ENCODE measurements around the gene CTNNA1.
"Not testable (repeated sequence)": the region's sequence is repeated elsewhere in the genome, so short reads cannot be mapped to it uniquely, and the experiment has no call there.

The CTNNA1 gene

DNA sequence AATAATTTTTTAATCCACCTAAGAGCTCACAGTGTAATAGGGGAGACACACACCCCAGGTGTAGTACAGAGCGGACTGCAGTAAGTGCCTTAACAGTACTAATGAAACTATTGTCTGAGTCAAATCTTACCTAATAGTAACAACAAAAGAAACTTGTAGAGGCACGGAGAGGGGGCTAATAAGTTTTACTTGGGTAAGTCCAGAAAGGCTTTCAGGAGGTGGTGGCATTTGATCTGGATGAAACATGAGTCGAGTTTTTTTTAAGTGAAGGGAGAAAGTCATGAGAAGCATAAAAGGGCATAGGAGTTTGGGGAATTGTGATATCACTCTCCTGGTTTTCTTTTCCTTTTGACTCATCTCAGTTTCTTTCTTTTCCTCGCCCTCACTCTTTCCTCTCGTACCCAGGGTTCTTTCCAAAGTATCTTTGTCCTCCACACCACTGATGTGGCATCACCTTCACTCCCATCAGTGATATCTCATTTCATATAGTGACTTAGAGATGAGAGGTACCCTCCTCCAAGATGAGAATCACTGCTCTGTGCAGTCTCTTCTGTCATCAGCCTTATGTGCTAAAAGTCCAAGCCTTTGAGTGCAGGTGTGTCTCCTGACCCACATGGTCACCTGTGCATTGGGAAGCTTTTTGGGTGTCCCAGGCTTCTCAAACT lies 2.0 kb downstream of the CTNNA1 start:
- peaks cover 18% of the 10 kb centered on the region for H4K20me1 ChIP-seq (ENCODE audit: insufficient read depth, low read length, poor library complexity, severe bottlenecking)
- H3K79me2 ChIP-seq (ENCODE audit: insufficient read depth, low read length): peaks cover 28% of the 10 kb centered on the region
- H3K4me2 ChIP-seq (ENCODE audit: low read depth, low read length, poor library complexity, severe bottlenecking): peak overlapping the region; percentile 89

DNA sequence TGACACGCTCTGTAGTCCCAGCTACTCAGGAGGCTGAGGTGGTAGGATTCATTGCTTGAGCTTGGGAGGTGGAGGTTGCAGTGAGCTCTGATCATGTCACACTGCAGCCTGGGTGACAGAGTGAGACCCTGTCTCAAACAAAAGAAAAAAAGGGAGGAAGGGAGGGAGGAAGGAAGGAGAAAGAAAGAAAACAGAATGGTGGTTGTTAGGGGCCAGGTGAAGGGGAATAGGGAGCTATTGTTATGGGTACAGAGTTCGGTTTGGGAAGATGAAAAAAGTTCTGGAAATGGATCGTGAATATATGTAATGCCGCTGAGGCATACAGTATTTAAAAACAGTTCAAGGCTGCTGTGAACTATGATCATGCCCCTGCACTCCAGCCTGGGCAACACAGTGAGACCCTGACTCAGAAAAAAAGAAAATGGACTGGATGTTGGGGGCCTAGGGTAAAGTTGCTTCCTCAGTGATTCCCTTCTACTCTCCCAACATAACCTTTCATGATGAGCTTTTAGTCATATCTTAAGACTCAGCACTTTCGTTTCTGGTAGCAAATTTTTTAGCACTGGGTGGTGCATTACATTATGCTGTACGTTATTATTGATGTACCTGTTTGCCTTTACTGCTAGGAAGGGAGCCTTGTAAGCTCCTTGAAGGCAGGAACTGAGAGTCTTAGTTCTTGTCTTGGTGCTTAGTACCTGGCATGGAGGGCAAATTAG lies 4.0 kb downstream of the CTNNA1 start:
- Histone ChIP-seq H3K4me3 (ENCODE audit: low read length, poor library complexity, severe bottlenecking) (no peak overlapping the region), H3K9me3 (ENCODE audit: insufficient read depth, low read depth, low read length) (no peaks in the 10 kb centered on the region), H4K20me1 (ENCODE audit: insufficient read depth, low read length, poor library complexity, severe bottlenecking) (peaks cover 34% of the 10 kb centered on the region), H3K79me2 (ENCODE audit: insufficient read depth, low read length) (peaks cover 28% of the 10 kb centered on the region), H3F3A (ENCODE audit: low read depth) (no peaks in the 10 kb centered on the region), H3K4me2 (ENCODE audit: low read depth, low read length, poor library complexity, severe bottlenecking) (peak overlapping the region; percentile 21), H3K36me3 (ENCODE audit: insufficient read depth, low read length) (no peaks in the 10 kb centered on the region), H2AFZ (ENCODE audit: low read length) (no peak overlapping the region), H3K9me2 (replicated peaks; ENCODE audit: low read depth, low read length) (no peaks in the 10 kb centered on the region), H3K27me3 (ENCODE audit: insufficient read depth, low read length, poor library complexity, severe bottlenecking) (peaks cover 16% of the 10 kb centered on the region), H3K4me1 (ENCODE audit: insufficient read depth, low read length, poor library complexity, severe bottlenecking) (peaks cover 43% of the 10 kb centered on the region), H3K9ac (ENCODE audit: low read depth, low read length, poor library complexity, severe bottlenecking) (no peak overlapping the region)
- TF ChIP-seq EZH2phosphoT487 (IDR thresholded peaks at IDR 0.05; ENCODE audit: borderline replicate concordance): no peak
- TF ChIP-seq, protein P1, sequence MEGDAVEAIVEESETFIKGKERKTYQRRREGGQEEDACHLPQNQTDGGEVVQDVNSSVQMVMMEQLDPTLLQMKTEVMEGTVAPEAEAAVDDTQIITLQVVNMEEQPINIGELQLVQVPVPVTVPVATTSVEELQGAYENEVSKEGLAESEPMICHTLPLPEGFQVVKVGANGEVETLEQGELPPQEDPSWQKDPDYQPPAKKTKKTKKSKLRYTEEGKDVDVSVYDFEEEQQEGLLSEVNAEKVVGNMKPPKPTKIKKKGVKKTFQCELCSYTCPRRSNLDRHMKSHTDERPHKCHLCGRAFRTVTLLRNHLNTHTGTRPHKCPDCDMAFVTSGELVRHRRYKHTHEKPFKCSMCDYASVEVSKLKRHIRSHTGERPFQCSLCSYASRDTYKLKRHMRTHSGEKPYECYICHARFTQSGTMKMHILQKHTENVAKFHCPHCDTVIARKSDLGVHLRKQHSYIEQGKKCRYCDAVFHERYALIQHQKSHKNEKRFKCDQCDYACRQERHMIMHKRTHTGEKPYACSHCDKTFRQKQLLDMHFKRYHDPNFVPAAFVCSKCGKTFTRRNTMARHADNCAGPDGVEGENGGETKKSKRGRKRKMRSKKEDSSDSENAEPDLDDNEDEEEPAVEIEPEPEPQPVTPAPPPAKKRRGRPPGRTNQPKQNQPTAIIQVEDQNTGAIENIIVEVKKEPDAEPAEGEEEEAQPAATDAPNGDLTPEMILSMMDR (conservative IDR thresholded peaks at IDR 0.05; ENCODE audit: low read length): no peak

More for the DNA sequence above, 2.0 kb downstream of the CTNNA1 start:
- Histone ChIP-seq H3K4me1 (ENCODE audit: insufficient read depth, low read length, poor library complexity, severe bottlenecking) (peaks cover 25% of the 10 kb centered on the region), H3K9ac (ENCODE audit: low read depth, low read length, poor library complexity, severe bottlenecking) (no peak overlapping the region), H3K4me3 (ENCODE audit: low read length, poor library complexity, severe bottlenecking) (no peak overlapping the region), H3F3A (ENCODE audit: low read depth) (no peaks in the 10 kb centered on the region), H3K27me3 (ENCODE audit: insufficient read depth, low read length, poor library complexity, severe bottlenecking) (peaks cover 16% of the 10 kb centered on the region), H3K9me3 (ENCODE audit: insufficient read depth, low read depth, low read length) (no peaks in the 10 kb centered on the region), H3K36me3 (ENCODE audit: insufficient read depth, low read length) (no peaks in the 10 kb centered on the region), H2AFZ (ENCODE audit: low read length) (no peak overlapping the region), H3K9me2 (replicated peaks; ENCODE audit: low read depth, low read length) (no peaks in the 10 kb centered on the region)
- TF ChIP-seq, protein P1 (conservative IDR thresholded peaks at IDR 0.05; ENCODE audit: low read length): no peak
- no peak for TF ChIP-seq EZH2phosphoT487 (IDR thresholded peaks at IDR 0.05; ENCODE audit: borderline replicate concordance)

DNA sequence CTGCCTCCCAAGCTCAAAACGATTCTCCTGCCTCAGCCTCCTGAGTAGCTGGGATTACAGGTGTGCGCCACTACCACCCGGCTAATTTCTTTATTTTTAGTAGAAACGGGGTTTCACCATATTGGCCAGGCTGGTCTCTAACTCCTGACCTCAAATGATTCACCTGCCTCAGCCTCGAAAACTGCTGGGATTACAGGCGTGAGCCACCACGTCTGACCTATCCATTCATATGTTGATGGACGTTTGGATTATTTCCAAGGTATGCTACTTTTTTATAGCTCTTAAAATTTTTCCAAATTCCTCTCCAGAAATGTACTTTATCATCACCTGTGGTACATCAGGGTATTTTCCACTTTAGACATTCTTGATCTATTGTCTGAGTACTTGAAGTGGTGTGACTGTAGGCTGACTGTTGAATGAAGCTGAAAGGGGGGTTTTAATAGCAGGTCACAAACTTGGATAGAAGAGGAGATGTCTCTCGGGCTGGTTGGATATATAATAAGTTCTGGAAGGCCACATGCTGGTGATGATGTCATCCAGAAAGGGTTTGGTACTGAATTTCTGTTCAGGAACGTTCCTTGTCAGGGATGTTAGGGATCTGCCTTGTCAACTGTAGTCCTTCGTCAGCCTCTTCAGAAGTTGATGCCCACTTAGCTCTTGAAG lies 7.4 kb downstream of the CTNNA1 start:
- peaks cover 17% of the 10 kb centered on the region; the same call in 1 of the 2 replicates for H3K79me2 ChIP-seq (ENCODE audit: insufficient read depth, low read length)
- peaks cover 31% of the 10 kb centered on the region for H4K20me1 ChIP-seq (ENCODE audit: insufficient read depth, low read length, poor library complexity, severe bottlenecking)
- no peak overlapping the region for H2AFZ ChIP-seq (ENCODE audit: low read length)
- H3F3A ChIP-seq (ENCODE audit: low read depth): no peaks in the 10 kb centered on the region
- peaks cover 26% of the 10 kb centered on the region for H3K4me1 ChIP-seq (ENCODE audit: insufficient read depth, low read length, poor library complexity, severe bottlenecking)
- no peaks in the 10 kb centered on the region for H3K27me3 ChIP-seq (ENCODE audit: insufficient read depth, low read length, poor library complexity, severe bottlenecking)
- H3K36me3 ChIP-seq (ENCODE audit: insufficient read depth, low read length): no peaks in the 10 kb centered on the region
- H3K9me2 ChIP-seq (replicated peaks; ENCODE audit: low read depth, low read length): no peaks in the 10 kb centered on the region
- H3K4me2 ChIP-seq (ENCODE audit: low read depth, low read length, poor library complexity, severe bottlenecking): peak overlapping the region; percentile 46
- TF ChIP-seq EZH2phosphoT487 (IDR thresholded peaks at IDR 0.05; ENCODE audit: borderline replicate concordance): no peak
- TF ChIP-seq, protein P1 (conservative IDR thresholded peaks at IDR 0.05; ENCODE audit: low read length): no peak
- H3K9me3 ChIP-seq (ENCODE audit: insufficient read depth, low read depth, low read length): no peaks in the 10 kb centered on the region
- peak overlapping the region; percentile 14 for H3K4me3 ChIP-seq (ENCODE audit: low read length, poor library complexity, severe bottlenecking)
- no peak overlapping the region for H3K9ac ChIP-seq (ENCODE audit: low read depth, low read length, poor library complexity, severe bottlenecking)

DNA sequence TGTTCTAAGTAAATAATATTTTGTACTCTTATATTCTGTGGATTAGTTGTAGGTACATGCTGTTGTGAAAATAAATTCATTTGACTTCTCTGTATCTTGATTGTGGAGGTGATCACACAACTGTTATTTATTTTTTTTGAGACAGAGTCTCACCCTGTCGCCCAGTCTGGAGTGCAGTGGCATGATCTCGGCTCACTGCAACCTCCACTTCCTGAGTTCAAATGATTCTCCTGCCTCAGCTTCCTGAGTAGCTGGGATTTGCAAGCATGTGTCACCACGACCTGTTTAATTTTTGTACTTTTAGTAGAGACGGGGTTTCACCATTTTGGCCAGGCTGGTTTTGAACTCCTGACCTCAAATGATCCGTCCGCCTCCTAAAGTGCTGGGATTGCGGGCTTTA lies 7.9 kb downstream of the CTNNA1 start:
- peaks cover 26% of the 10 kb centered on the region for H3K4me1 ChIP-seq (ENCODE audit: insufficient read depth, low read length, poor library complexity, severe bottlenecking)
- not testable (repeated sequence) for H3K9ac ChIP-seq (ENCODE audit: low read depth, low read length, poor library complexity, severe bottlenecking); H3K9me3 ChIP-seq (ENCODE audit: insufficient read depth, low read depth, low read length); H3K9me2 ChIP-seq (replicated peaks; ENCODE audit: low read depth, low read length); H3K27me3 ChIP-seq (ENCODE audit: insufficient read depth, low read length, poor library complexity, severe bottlenecking); H3K36me3 ChIP-seq (ENCODE audit: insufficient read depth, low read length); H2AFZ ChIP-seq (ENCODE audit: low read length); H3F3A ChIP-seq (ENCODE audit: low read depth)
- peaks cover 16% of the 10 kb centered on the region; the same call in 1 of the 2 replicates for H3K79me2 ChIP-seq (ENCODE audit: insufficient read depth, low read length)
- H4K20me1 ChIP-seq (ENCODE audit: insufficient read depth, low read length, poor library complexity, severe bottlenecking): peaks cover 30% of the 10 kb centered on the region
- H3K4me2 ChIP-seq (ENCODE audit: low read depth, low read length, poor library complexity, severe bottlenecking): peak overlapping the region; percentile 46
- H3K4me3 ChIP-seq (ENCODE audit: low read length, poor library complexity, severe bottlenecking): peak overlapping the region; percentile 14

DNA sequence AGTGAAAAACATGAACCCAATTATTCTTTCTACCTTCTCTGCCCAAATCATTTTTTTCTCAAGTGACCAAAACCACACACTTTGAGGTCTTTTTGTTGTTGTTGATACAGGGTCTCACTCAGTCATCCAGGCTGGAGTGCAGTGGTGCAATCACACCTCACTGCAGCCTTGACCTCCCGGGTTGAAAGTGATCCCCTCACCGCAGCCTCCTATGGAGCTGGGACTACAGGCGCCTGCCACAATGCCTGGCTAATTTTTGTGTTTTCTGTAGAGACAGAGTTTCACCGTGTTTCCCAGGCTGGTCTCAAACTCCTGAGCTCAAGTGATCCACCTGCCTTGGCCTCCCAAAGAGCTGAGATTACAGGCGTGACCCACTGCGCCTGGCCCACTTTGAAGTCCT lies 8.4 kb downstream of the CTNNA1 start:
- not testable (repeated sequence) for H3K9me2 ChIP-seq (replicated peaks; ENCODE audit: low read depth, low read length); H3K27me3 ChIP-seq (ENCODE audit: insufficient read depth, low read length, poor library complexity, severe bottlenecking)
- H4K20me1 ChIP-seq (ENCODE audit: insufficient read depth, low read length, poor library complexity, severe bottlenecking): peaks cover 25% of the 10 kb centered on the region

More for the DNA sequence above, 8.4 kb downstream of the CTNNA1 start:
- H3F3A ChIP-seq (ENCODE audit: low read depth); H3K9me3 ChIP-seq (ENCODE audit: insufficient read depth, low read depth, low read length); H3K36me3 ChIP-seq (ENCODE audit: insufficient read depth, low read length); H3K9ac ChIP-seq (ENCODE audit: low read depth, low read length, poor library complexity, severe bottlenecking); H3K4me3 ChIP-seq (ENCODE audit: low read length, poor library complexity, severe bottlenecking); H2AFZ ChIP-seq (ENCODE audit: low read length): not testable (repeated sequence)
- Histone ChIP-seq H3K4me1 (ENCODE audit: insufficient read depth, low read length, poor library complexity, severe bottlenecking) (peaks cover 26% of the 10 kb centered on the region), H3K4me2 (ENCODE audit: low read depth, low read length, poor library complexity, severe bottlenecking) (peak overlapping the region; percentile 46), H3K79me2 (ENCODE audit: insufficient read depth, low read length) (peaks cover 11% of the 10 kb centered on the region; the same call in 1 of the 2 replicates)
